Memory B cell (primary cell): Measurements from ENCODE around the gene SMIM33.
"Not testable (repeated sequence)": the region's sequence is repeated elsewhere in the genome, so short reads cannot be mapped to it uniquely, and the experiment has no call there.

Experiments
- ATAC-seq: fragments of 150-1000 bp; cut with Tn5 transposase; 2 replicates; pipeline ENCODE4 v1.10.0; 2021; ENCODE audit warnings: low read depth, mild to moderate bottlenecking, moderate library complexity
- DNase-seq, 2 donors: peaks; one replicate each; pipeline ENCODE4 v3.0.0; 2022; ENCODE audit warnings: low spot score in 2 of 2
- H3K27ac Mint-ChIP-seq: one replicate; pipeline ENCODE4 v1.8.0; 2022; ENCODE audit warnings: mild to moderate bottlenecking, moderate library complexity, mixed read lengths
- H3K27me3 Mint-ChIP-seq: one replicate; pipeline ENCODE4 v1.8.0; 2022; ENCODE audit warnings: mixed read lengths
- H3K36me3 Mint-ChIP-seq: one replicate; pipeline ENCODE4 v1.8.0; 2022; ENCODE audit warnings: mild to moderate bottlenecking, mixed read lengths
- H3K4me1 Mint-ChIP-seq: one replicate; pipeline ENCODE4 v1.8.0; 2022; ENCODE audit warnings: mixed read lengths
- H3K4me3 Mint-ChIP-seq: one replicate; pipeline ENCODE4 v1.8.0; 2022; ENCODE audit warnings: mild to moderate bottlenecking, moderate library complexity, mixed read lengths
- H3K9me3 Mint-ChIP-seq: one replicate; pipeline ENCODE4 v1.8.0; 2022; ENCODE audit warnings: mixed read lengths

SMIM33 gene

DNA sequence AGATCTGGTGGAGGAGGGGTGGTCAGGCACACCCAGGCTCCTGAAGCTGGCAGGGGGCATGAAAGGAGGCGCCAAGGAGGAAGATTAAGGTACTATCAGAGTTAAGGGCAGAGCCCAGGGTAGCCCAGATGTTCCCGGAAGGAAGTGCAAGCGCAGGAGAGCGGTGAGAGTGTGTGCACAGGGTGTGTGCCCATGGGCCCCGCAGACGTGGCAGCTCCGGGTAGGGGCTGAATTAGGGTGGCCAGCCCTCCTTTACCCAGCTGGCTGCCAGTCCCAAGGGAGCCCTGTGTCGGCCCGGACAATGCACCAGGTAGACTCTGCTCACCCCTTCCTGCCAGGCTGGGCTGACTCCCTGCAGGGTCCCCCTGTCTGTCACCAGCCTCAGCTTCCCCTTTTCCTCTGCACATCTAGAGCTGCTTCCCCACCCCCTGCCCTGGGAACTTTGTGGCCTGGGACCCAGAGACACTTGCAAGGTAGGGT is at the start of gene SMIM33:
Gene SMIM33, plus strand, starts transcription at position 184 of the 480 bp plus-strand sequence. Its CDS starts 118 bp downstream, at position 302.
- Mint-ChIP-seq H3K27me3 (peaks cover 15% of the 10 kb centered on the region), H3K9me3 (no peaks in the 10 kb centered on the region), H3K4me1 (peaks cover 10% of the 10 kb centered on the region), H3K36me3 (peaks cover 1% of the 10 kb centered on the region), H3K27ac (no peak within 1 kb of the TSS), H3K4me3 (no peak within 1 kb of the TSS)
- DNase-seq, result no peak
- peak; percentile 66 for ATAC-seq

GRCh38 chr5:139422307-139422893 is 48.4 kb upstream of the SMIM33 start:
- DNase-seq (peak; percentile 42 to 62), ATAC-seq (peak; percentile 98)
- Mint-ChIP-seq H3K4me3 (no peak overlapping the region), H3K27ac (no peak overlapping the region), H3K4me1 (peaks cover 4% of the 10 kb centered on the region), H3K36me3 (peaks cover 23% of the 10 kb centered on the region), H3K9me3 (no peaks in the 10 kb centered on the region), H3K27me3 (no peaks in the 10 kb centered on the region)

GRCh38 chr5:139425497-139425896 is 45.3 kb upstream of the SMIM33 start:
- no peak overlapping the region for H3K27ac Mint-ChIP-seq
- H3K27me3 Mint-ChIP-seq, result no peaks in the 10 kb centered on the region
- no peak overlapping the region for H3K4me3 Mint-ChIP-seq
- no peak for ATAC-seq
- H3K4me1 Mint-ChIP-seq, result peaks cover 4% of the 10 kb centered on the region
- H3K9me3 Mint-ChIP-seq, result no peaks in the 10 kb centered on the region
- H3K36me3 Mint-ChIP-seq, result peaks cover 11% of the 10 kb centered on the region
- DNase-seq, result no peak

- no peaks in the 10 kb centered on the region for H3K9me3 Mint-ChIP-seq
- H3K4me1 Mint-ChIP-seq, result peaks cover 4% of the 10 kb centered on the region
- ATAC-seq (no peak), DNase-seq (no peak)
- H3K4me3 Mint-ChIP-seq, result no peak overlapping the region
- H3K36me3 Mint-ChIP-seq, result peaks cover 10% of the 10 kb centered on the region
- H3K27me3 Mint-ChIP-seq, result no peaks in the 10 kb centered on the region
- H3K27ac Mint-ChIP-seq, result no peak overlapping the region
These were observed 44.5 kb upstream of the SMIM33 start for GRCh38 chr5:139426203-139426885.

GRCh38 chr5:139430015-139430414 is 40.8 kb upstream of the SMIM33 start:
- no peaks in the 10 kb centered on the region for H3K4me1 Mint-ChIP-seq
- peaks cover 7% of the 10 kb centered on the region for H3K36me3 Mint-ChIP-seq
- H3K27me3 Mint-ChIP-seq, result no peaks in the 10 kb centered on the region
- H3K27ac Mint-ChIP-seq, result no peak overlapping the region
- no peak for ATAC-seq
- no peaks in the 10 kb centered on the region for H3K9me3 Mint-ChIP-seq
- no peak for DNase-seq
- no peak overlapping the region for H3K4me3 Mint-ChIP-seq

- H3K27ac Mint-ChIP-seq, result no peak overlapping the region
- ATAC-seq, result no peak
- DNase-seq, result no peak
- no peaks in the 10 kb centered on the region for H3K27me3 Mint-ChIP-seq
- H3K9me3 Mint-ChIP-seq, result no peaks in the 10 kb centered on the region
- H3K4me3 Mint-ChIP-seq, result no peak overlapping the region
- H3K36me3 Mint-ChIP-seq, result peaks cover 4% of the 10 kb centered on the region
- no peaks in the 10 kb centered on the region for H3K4me1 Mint-ChIP-seq
These were observed 39.1 kb upstream of the SMIM33 start for GRCh38 chr5:139431706-139432105.

DNA sequence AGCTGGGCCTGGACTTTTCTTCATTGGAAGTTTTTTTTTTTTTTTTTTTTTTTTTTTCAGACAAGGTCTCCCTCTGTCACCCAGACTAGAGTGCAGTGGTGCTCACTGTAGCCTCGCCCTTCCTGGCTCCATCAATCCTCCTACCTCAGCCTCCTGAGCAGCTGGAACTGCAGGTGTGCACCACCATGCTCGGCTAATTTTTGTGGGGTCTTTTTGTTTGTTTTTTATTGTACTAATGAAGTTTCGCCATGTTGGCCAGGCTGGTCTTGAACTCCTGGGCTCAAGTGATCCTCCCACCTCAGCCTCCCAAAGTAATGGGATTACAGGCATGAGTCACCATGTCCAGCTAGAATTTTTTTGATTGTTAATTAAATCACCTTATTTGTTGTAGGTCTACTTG is 35.1 kb upstream of the SMIM33 start:
- Mint-ChIP-seq H3K4me3 (no peak overlapping the region), H3K27me3 (no peaks in the 10 kb centered on the region), H3K27ac (no peak overlapping the region), H3K4me1 (peaks cover 15% of the 10 kb centered on the region), H3K9me3 (no peaks in the 10 kb centered on the region), H3K36me3 (peaks cover 7% of the 10 kb centered on the region)
- ATAC-seq (no peak), DNase-seq (no peak)

GRCh38 chr5:139438707-139439012 is 32.1 kb upstream of the SMIM33 start:
- ATAC-seq (no peak), DNase-seq (no peak)
- Mint-ChIP-seq H3K4me1 (peaks cover 18% of the 10 kb centered on the region), H3K27ac (peak overlapping the region; percentile 99), H3K36me3 (peaks cover 7% of the 10 kb centered on the region), H3K4me3 (peak overlapping the region; percentile 99), H3K27me3 (no peaks in the 10 kb centered on the region), H3K9me3 (no peaks in the 10 kb centered on the region)

GRCh38 chr5:139439013-139439903 is 31.5 kb upstream of the SMIM33 start, which contains the start of gene DNAJC18:
TSS of gene DNAJC18 (minus strand) at chr5:139439525. CDS start at chr5:139439445, 80 bp downstream.
- Mint-ChIP-seq H3K9me3 (no peaks in the 10 kb centered on the region), H3K27me3 (no peaks in the 10 kb centered on the region), H3K4me1 (peaks cover 18% of the 10 kb centered on the region), H3K36me3 (peaks cover 7% of the 10 kb centered on the region), H3K4me3 (peak within 1 kb of the TSS; percentile 99), H3K27ac (peak within 1 kb of the TSS; percentile 99)
- DNase-seq (peak; percentile 81 to 87), ATAC-seq (peak; percentile 90)

GRCh38 chr5:139440416-139440815 is 30.4 kb upstream of the SMIM33 start:
- ATAC-seq, H3K27me3 Mint-ChIP-seq, H3K4me3 Mint-ChIP-seq, H3K36me3 Mint-ChIP-seq, H3K27ac Mint-ChIP-seq, H3K9me3 Mint-ChIP-seq, DNase-seq: not testable (repeated sequence)
- H3K4me1 Mint-ChIP-seq, result peaks cover 18% of the 10 kb centered on the region

DNA sequence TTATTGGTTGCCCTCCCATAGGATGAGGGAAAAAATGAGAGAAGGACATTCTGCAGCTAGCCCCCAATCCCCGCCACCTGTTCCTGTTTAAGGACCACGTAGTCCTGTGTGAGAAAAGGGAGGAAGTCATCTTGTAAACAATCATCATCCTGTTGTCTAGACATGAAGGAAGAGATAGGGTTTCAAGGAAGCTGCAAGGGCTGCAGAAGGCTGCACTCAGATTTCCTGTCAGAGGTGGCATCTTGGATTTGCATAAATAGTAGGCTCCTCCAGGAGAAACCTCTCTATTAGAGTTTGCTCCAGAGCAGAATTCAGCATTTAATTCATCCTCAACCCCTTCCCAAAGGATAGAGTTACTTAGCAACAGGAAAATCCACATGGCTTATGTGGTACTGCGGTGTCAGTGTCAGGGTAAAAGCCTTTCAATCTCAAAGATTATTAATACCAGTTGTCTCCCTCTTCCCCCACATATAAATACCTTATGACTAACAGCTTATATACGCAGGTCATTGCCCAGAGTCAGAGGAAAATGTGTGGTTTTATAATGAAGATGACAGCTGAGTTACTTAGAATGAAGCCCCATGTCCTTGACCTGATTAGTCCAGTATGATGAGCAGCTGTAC is 26.9 kb upstream of the SMIM33 start:
- H3K4me3 Mint-ChIP-seq, result no peak overlapping the region
- no peak for ATAC-seq
- H3K4me1 Mint-ChIP-seq, result peaks cover 11% of the 10 kb centered on the region
- no peak overlapping the region for H3K27ac Mint-ChIP-seq
- no peaks in the 10 kb centered on the region for H3K9me3 Mint-ChIP-seq
- H3K36me3 Mint-ChIP-seq, result no peaks in the 10 kb centered on the region
- no peak for DNase-seq
- no peaks in the 10 kb centered on the region for H3K27me3 Mint-ChIP-seq

GRCh38 chr5:139445325-139446170 is 25.3 kb upstream of the SMIM33 start:
- no peak overlapping the region for H3K4me3 Mint-ChIP-seq

More at GRCh38 chr5:139445325-139446170, 25.3 kb upstream of the SMIM33 start:
- ATAC-seq (no peak), DNase-seq (no peak)
- Mint-ChIP-seq H3K9me3 (no peaks in the 10 kb centered on the region), H3K36me3 (no peaks in the 10 kb centered on the region), H3K4me1 (peaks cover 7% of the 10 kb centered on the region), H3K27me3 (no peaks in the 10 kb centered on the region), H3K27ac (no peak overlapping the region)
